ENCODE measurements around the gene STK17B. TPM values are rescaled to one million over a fixed set of nuclear protein-coding genes. Genes with fewer than 3 reads are reported as not detected.

STK17B gene
- polyA plus RNA-seq, 1 experiment: 31.8 TPM

- Histone ChIP-seq H3K9me3 (ENCODE audit: control insufficient read depth, insufficient read depth, low read length) (peaks cover 5% of the 10 kb centered on the region), H3K27me3 (ENCODE audit: control insufficient read depth, insufficient read depth, low read length) (no peaks in the 10 kb centered on the region), H3K27ac (ENCODE audit: low read depth, low read length) (no peak overlapping the region), H3K4me3 (ENCODE audit: low read depth, low read length) (no peak overlapping the region)
- ChIA-PET POLR2A (no interaction called here), CTCF (no interaction called here)
- DNase-seq (ENCODE audit: low read depth, low spot score): no peak
- TF ChIP-seq CTCF (IDR thresholded peaks at IDR 0.05; ENCODE audit: low read depth, low read length): no peak
These were observed 87.8 kb downstream of the STK17B start for GRCh38 chr2:196083601-196084000.

Other genes with a start within 250 kb of the STK17B start
- gene DNAH7, start 102.7 kb downstream of the STK17B start, polyA plus RNA-seq (2011; rRNA removed): 0.74 and 1.2 TPM in 2 replicates